Mesodermal cell (in vitro differentiated cells): ENCODE measurements around the gene RIC1.
"Not testable (repeated sequence)": the region's sequence is repeated elsewhere in the genome, so short reads cannot be mapped to it uniquely, and the experiment has no call there.

Source experiments
- H3K27ac ChIP-seq: 2 replicates; pipeline ENCODE4 v1.7.0; 2013; ENCODE audit warnings: mild to moderate bottlenecking, low read depth, low read length, moderate library complexity; ENCODE audit not compliant: severe bottlenecking
- H3K36me3 ChIP-seq: 2 replicates; pipeline ENCODE4 v1.7.1; 2013; ENCODE audit warnings: mild to moderate bottlenecking, low read length, moderate library complexity; ENCODE audit not compliant: control insufficient read depth, insufficient read depth
- H3K4me1 ChIP-seq: one replicate; pipeline ENCODE4 v1.7.1; 2013; ENCODE audit warnings: mild to moderate bottlenecking, low read length; ENCODE audit not compliant: insufficient read depth, control insufficient read depth, poor library complexity, severe bottlenecking
- H3K4me3 ChIP-seq: 2 replicates; pipeline ENCODE4 v1.7.0; 2013; ENCODE audit warnings: low read length, control low read depth, mild to moderate bottlenecking; ENCODE audit not compliant: insufficient read depth, poor library complexity, severe bottlenecking; ENCODE audit errors: extremely low read depth
- H3K9me3 ChIP-seq: 2 replicates; pipeline ENCODE4 v1.7.1; 2013; ENCODE audit warnings: mild to moderate bottlenecking, low read length, moderate library complexity; ENCODE audit not compliant: control insufficient read depth
- WGBS, 2 experiments: methylation state at CpG; one replicate each; pipeline ENCODE4 v1.1.5; 2013; ENCODE audit warnings: missing lambda C conversion rate in 2 of 2; ENCODE audit not compliant: insufficient coverage in 2 of 2; 5-methylcytosine and 5-hydroxymethylcytosine counted together

RIC1 gene

DNA sequence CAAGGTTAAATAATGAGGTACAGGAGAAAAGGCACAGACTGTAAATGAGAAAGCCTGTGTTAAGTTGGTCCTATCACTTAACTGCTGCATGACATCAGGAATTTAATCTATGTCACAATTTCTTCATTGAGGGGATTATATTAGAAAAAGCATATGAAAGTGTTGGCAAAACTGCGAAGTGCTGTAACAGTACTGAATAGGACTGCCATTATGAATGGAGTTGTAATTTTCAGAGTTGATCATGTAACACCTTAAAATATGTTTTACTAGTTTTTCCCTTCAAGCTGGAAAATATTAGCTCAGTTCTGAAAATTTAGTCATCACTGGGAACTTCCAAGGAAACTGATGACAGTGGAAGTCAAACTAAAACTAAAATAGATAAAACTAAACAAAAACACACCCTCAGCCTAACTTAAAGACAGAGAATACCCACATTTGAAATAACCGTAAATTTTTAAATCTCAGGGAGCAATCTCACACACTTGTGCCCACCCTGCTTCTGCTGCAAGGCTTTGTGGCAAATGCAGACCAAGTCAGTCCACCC lies 158.9 kb downstream of the RIC1 start:
- H3K27ac ChIP-seq = no peak overlapping the region
- H3K36me3 ChIP-seq = peaks cover 11% of the 10 kb centered on the region
- 95 to 100% methylated on average over 2 of the region's 2 CpGs for WGBS, 2 experiments
- peaks cover 8% of the 10 kb centered on the region for H3K4me1 ChIP-seq
- no peaks in the 10 kb centered on the region for H3K9me3 ChIP-seq
- H3K4me3 ChIP-seq = no peak overlapping the region

GRCh38 chr9:5789489-5789888 lies 160.6 kb downstream of the RIC1 start:
- 95% methylated on average over 4 of the region's 5 CpGs for WGBS, 2 experiments
- H3K4me3 ChIP-seq = no peak overlapping the region

GRCh38 chr9:5790923-5791322 lies 162.0 kb downstream of the RIC1 start:
- H3K4me3 ChIP-seq = no peak overlapping the region
- peaks cover under 1% of the 10 kb centered on the region for H3K4me1 ChIP-seq
- no CpG with 5 or more reads among the region's 1 CpG for WGBS, 2 experiments
- no peak overlapping the region for H3K27ac ChIP-seq
- no peaks in the 10 kb centered on the region for H3K9me3 ChIP-seq
- peaks cover under 1% of the 10 kb centered on the region for H3K36me3 ChIP-seq

More at GRCh38 chr9:5789489-5789888, 160.6 kb downstream of the RIC1 start:
- Histone ChIP-seq H3K4me1 (peaks cover 8% of the 10 kb centered on the region), H3K36me3 (peaks cover 6% of the 10 kb centered on the region), H3K27ac (no peak overlapping the region), H3K9me3 (no peaks in the 10 kb centered on the region)

- H3K27ac ChIP-seq = no peak overlapping the region
- 100% methylated on average over 1 of the region's 3 CpGs; no CpG with 5 or more reads in 1 of the 2 experiments for WGBS, 2 experiments
- H3K4me3 ChIP-seq = no peak overlapping the region
- peaks cover 1% of the 10 kb centered on the region for H3K36me3 ChIP-seq
- H3K4me1 ChIP-seq = no peaks in the 10 kb centered on the region
- H3K9me3 ChIP-seq = no peaks in the 10 kb centered on the region
Measured at GRCh38 chr9:5791870-5792269, 163.0 kb downstream of the RIC1 start.

GRCh38 chr9:5793812-5794211 lies 164.9 kb downstream of the RIC1 start:
- Histone ChIP-seq H3K27ac (no peak overlapping the region), H3K4me3 (no peak overlapping the region), H3K9me3 (no peaks in the 10 kb centered on the region), H3K36me3 (peaks cover 4% of the 10 kb centered on the region), H3K4me1 (peaks cover 6% of the 10 kb centered on the region)
- WGBS, 2 experiments = 89 to 90% methylated on average over 1 of the region's 1 CpG

DNA sequence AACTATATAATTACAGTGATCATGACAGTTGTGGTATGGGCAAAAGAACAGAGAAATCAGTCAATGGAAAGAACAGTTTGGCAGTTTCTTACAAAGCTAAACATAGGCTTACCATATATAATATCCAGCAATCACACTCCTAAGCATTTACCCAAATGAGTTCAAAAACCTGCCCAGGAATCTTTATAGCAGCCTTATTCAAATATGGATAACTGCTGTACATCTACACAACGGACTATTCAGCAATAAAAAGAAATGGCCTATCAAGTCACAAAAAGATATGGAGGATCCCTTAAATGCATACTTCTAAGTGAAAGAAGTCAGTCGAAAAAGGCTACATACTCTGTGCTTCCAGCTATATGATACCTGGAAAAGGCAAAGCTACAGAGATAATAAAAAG lies 167.4 kb downstream of the RIC1 start:
- Histone ChIP-seq H3K9me3 (no peaks in the 10 kb centered on the region), H3K4me3 (no peak overlapping the region), H3K4me1 (peaks cover 11% of the 10 kb centered on the region), H3K27ac (no peak overlapping the region), H3K36me3 (peaks cover 4% of the 10 kb centered on the region)
- 60 to 100% methylated on average over 1 of the region's 2 CpGs for WGBS, 2 experiments

DNA sequence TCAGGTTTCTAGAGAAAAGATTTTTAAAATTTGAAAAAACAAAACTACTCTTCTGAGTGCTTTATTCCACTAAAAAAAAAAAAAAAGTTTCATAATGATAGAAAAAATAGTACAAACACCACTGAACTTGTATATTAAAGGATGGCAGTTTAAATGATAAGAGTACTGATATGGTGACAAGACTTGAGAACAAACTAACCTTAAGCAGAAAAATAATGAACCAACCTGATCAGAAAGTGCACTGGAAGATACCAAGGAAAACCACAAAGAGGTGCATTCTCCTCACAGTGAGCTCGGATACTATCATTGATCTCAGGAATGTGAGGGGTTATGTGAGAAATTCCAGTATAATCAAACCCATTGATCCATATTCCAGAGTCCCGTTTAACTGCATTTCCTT lies 169.7 kb downstream of the RIC1 start:
- no peaks in the 10 kb centered on the region for H3K9me3 ChIP-seq

GRCh38 chr9:5799314-5799713 lies 170.4 kb downstream of the RIC1 start:
- WGBS, 2 experiments = 65 to 73% methylated on average over 2 to 4 of the region's 5 CpGs
- Histone ChIP-seq H3K4me3 (no peak overlapping the region), H3K27ac (no peak overlapping the region), H3K9me3 (no peaks in the 10 kb centered on the region), H3K36me3 (peaks cover 4% of the 10 kb centered on the region), H3K4me1 (peaks cover 11% of the 10 kb centered on the region)

More for the DNA sequence above, 169.7 kb downstream of the RIC1 start:
- peaks cover 11% of the 10 kb centered on the region for H3K4me1 ChIP-seq
- H3K36me3 ChIP-seq = peaks cover 4% of the 10 kb centered on the region
- no peak overlapping the region for H3K4me3 ChIP-seq
- WGBS, 2 experiments = no CpG with 5 or more reads among the region's 2 CpGs
- H3K27ac ChIP-seq = no peak overlapping the region

DNA sequence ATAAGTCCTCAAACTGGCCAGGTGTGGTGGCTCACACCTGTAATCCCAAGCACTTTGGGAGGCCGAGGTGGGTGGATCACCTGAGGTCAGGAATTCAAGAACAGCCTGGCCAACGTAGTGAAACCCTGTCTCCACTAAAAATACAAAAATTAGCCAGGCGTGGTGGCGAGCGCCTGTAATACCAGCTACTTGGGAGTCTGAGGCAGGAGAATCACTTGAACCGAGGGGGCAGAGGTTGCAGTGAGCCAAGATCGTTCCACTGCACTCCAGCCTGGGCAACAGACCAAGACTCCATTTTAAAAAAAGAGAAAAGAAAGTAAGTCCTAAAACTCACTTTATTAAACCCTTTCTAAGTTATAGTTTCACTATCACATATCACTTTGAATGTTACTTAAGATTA lies 171.5 kb downstream of the RIC1 start:
- not testable (repeated sequence) for H3K9me3 ChIP-seq, H3K36me3 ChIP-seq, H3K27ac ChIP-seq, H3K4me3 ChIP-seq
- peaks cover 11% of the 10 kb centered on the region for H3K4me1 ChIP-seq
- 83 to 90% methylated on average over 5 to 7 of the region's 7 CpGs for WGBS, 2 experiments

- peaks cover 11% of the 10 kb centered on the region for H3K4me1 ChIP-seq
- H3K36me3 ChIP-seq = peaks cover 4% of the 10 kb centered on the region
- WGBS, 2 experiments = no CpG with 5 or more reads among the region's 4 CpGs
- no peak overlapping the region for H3K4me3 ChIP-seq
- no peaks in the 10 kb centered on the region for H3K9me3 ChIP-seq
- H3K27ac ChIP-seq = no peak overlapping the region
Measured at GRCh38 chr9:5800969-5801738, 172.2 kb downstream of the RIC1 start.

DNA sequence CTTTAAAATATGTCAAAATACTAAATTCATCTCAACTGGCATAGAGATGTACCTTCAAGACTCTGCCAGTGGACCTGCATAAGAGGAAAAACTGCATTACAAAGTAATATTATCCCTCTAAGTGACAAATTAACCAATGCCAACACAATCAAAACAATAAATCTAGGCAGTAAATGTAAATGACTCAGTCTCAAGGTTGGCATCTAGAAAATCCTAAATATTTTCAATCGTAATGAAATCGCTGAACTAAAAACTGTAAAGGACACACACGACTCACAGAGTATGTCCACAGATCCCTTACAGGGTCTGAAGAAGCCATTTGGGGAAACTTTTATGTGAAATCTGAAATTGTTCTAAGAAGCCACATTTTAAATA lies 172.8 kb downstream of the RIC1 start:
- WGBS, 2 experiments = 100% methylated on average over 1 to 3 of the region's 3 CpGs
- Histone ChIP-seq H3K9me3 (no peaks in the 10 kb centered on the region), H3K27ac (no peak overlapping the region), H3K4me1 (peaks cover 11% of the 10 kb centered on the region), H3K4me3 (no peak overlapping the region), H3K36me3 (peaks cover 4% of the 10 kb centered on the region)
